ENCODE measurements around the gene TECPR1.

- TF ChIP-seq CTCF (IDR thresholded peaks at IDR 0.05; ENCODE audit: low read length) (no peak), EZH2 (optimal IDR thresholded peaks at IDR 0.05; ENCODE audit: low read depth, low read length) (no peak)
These were observed 35.5 kb upstream of the TECPR1 start for GRCh38 chr7:98287486-98287959.
